HG02642 (cell line): ENCODE data around the gene ZKSCAN2.

Source experiments
- ATAC-seq: cut with Tn5 transposase; IDR thresholded peaks from one replicate; pipeline ENCODE4 v1.9.1; 2021; ENCODE audit warnings: mild to moderate bottlenecking; ENCODE audit not compliant: unreplicated experiment, poor library complexity

The ZKSCAN2 gene

GRCh38 chr16:25257470-25257955 is at the start of gene ZKSCAN2:
Gene ZKSCAN2, minus strand, starts transcription at chr16:25257845. Its CDS starts 718 bp downstream, at chr16:25257127.
- peak; percentile 92 for ATAC-seq

DNA sequence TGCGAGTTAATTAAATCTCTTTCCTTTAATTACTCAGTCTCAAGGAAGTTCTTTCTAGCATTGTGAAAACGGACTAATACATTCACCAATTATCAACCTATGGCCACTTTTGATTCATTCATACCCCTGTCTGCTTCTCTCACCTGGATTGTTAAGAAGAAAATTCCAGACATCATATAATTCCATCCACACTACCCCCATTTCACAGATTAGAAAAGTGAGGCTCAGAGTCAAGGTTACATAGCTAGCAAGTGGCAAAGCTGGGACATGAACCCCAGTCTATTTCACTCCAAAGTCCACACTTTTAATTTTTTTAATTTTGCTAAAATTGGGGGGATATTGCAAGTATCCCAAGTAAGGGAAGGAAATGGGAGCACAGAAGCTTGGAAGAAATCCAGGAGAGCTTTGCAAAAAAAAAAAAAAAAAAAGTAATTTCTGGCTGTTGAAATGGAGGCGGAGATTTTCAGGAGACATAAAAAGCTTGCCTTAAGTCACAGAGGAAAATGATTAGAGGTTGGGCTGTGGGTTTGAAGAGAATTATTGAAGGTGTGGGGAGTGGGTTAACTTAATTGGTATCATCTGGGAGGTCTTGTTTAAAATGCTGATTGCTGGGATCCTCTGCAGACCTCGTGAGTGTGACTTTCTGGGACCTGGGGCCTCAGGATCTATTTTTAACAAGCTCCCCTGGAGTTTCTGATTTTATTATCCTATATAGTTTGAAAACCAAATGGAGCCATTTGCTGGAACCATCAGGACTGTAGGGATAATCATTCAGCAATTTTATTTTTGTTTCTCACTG is 42.3 kb upstream of the ZKSCAN2 start:
- ATAC-seq, result no peak

GRCh38 chr16:25298165-25298872 is 40.7 kb upstream of the ZKSCAN2 start:
- ATAC-seq, result no peak

GRCh38 chr16:25297151-25297787 is 39.6 kb upstream of the ZKSCAN2 start:
- no peak for ATAC-seq

- no peak for ATAC-seq
These were observed 33.9 kb upstream of the ZKSCAN2 start for GRCh38 chr16:25291580-25291979.

DNA sequence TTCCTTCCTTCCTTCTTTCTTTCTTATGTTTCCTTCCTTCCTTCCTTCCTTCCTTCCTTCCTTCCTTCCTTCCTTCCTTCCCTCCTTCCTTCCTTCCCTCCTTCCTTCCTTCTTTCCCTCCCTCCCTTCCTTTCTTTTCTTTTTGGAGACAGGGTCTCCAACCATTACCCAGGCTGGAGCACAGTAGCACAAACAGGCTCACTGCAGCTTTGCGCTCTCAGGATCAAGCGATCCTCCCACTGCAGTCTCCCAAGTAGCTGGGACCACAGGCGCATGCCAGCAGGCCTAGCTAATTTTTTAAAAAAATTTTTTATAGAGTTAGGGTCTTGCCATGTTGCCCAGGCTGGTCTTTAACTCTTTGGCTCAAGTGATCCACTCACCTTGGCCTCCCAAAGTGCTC is 31.8 kb upstream of the ZKSCAN2 start:
- no peak for ATAC-seq

GRCh38 chr16:25279491-25279890 is 21.8 kb upstream of the ZKSCAN2 start:
- ATAC-seq, result no peak

DNA sequence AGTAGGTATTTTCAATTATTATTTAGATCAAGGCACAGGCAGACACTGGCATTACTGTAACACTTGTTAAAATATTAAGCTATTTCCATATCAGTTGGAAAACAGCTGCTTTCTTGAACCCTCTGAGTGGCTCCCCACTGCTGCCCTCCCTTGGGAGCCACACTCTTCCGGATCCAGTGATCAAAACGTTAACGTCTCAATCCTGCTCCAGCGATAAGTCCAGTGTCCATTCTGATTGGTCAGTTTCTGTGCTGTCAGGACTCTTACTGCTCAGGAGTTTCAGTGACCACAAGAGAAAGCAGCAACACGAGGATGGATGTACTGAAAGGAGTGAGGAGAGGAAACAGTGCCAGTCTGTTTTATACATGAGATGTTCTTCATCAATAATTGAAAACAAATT is 13.8 kb upstream of the ZKSCAN2 start:
- no peak for ATAC-seq

DNA sequence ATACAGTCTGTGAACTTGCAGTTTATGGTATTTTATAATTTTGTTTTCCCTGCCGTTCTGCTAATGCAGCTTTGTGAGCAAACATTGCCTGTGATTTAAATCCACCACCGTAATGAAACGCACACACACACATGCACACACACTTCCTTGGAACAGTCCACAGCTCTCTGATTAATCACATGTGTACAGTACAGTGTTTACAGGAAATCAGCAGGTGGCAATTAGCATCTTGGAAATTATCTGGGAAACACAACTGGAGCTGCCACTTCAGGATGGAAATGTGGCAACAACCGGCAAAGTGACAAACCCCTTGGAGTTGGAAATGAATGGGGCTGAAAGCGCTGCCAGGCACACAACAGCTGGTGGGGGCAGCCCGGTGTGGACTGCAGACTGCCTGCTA is 12.9 kb upstream of the ZKSCAN2 start:
- no peak for ATAC-seq

DNA sequence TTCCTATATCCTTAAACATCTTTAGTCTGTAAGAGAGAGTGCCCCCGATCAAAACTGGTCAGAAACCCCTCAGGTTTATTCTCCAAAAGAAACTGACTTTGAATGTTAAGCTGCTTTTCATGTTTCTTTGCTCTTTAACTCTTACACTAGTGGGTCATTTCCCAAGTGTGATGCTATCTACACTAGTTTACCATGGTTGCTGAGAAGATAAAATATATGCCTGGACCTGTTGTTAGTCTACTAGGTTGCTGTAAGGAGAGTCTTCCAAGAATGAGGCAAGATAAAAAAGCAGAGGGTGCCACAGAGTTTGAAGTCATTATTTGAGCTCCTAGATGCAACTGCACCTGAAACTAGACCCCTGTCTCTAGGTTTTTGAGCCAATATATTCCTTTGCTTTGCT is 12.2 kb upstream of the ZKSCAN2 start:
- no peak for ATAC-seq

DNA sequence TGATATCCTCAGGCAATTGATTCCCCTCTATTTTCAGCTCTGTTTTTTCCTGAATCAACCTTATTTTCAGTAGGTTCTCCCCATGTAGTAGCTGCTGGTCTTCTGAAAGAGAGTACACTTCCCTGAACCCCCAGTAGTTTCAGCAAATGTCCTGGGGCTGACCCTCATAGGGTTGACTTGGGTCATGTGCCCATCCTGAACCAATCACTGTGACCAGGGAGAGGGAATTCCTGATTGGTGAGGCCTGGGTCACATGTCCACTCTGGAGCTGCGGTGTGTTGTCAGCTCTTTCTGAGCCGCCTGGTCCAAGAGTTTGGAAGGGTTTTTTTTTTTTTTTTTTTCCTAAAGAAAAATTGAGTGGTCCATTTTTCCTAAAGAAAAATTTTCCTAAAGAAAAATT is 8.3 kb upstream of the ZKSCAN2 start:
- no peak for ATAC-seq

- ATAC-seq, result no peak
These were observed 7.0 kb upstream of the ZKSCAN2 start for GRCh38 chr16:25264597-25264996.

DNA sequence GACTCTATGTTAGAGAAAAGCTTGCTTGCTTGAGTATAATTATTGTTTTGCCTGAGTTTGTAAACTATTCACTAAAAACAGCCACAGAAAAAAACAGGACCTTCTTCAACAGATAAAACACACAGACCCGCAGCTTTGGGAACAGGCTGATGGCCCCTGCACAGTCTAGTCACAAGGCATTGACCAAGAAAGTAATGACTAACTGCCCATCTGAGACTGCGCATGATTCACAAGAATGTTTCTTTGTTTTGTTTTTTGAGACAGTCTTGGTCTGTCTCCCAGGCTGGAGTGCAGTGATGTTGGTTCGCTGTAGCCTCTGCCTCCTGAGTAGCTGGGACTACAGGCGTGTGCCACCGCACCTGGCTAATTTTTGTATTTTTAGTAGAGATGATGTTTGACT is 2.8 kb upstream of the ZKSCAN2 start:
- ATAC-seq, result no peak

- no peak for ATAC-seq
These were observed 1.2 kb upstream of the ZKSCAN2 start for GRCh38 chr16:25258861-25259179.

GRCh38 chr16:25257956-25258860 is 563 bp upstream of the ZKSCAN2 start:
- peak; percentile 44 for ATAC-seq

- ATAC-seq, result peak; percentile 7
These were observed 763 bp downstream of the ZKSCAN2 start for GRCh38 chr16:25256695-25257469.

DNA sequence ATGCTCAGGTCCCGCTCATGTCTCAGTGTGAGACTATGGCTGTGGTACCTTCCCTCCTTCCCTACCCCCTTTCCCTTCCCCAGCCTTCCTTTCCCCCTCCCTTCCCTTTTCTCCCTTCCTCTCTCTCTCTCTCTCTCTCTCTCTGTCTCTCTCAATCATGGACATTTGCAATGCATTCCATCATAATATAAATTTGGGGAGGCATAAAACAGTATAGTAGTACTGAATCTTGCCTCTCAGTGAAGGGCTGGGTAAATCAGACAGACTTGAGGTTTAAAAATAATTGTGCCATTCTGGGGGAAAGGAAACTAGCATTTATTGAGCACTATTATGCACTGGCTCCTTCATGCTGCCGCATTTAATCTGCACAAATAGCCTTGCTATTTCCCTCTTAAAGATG is 4.3 kb downstream of the ZKSCAN2 start:
- no peak for ATAC-seq

DNA sequence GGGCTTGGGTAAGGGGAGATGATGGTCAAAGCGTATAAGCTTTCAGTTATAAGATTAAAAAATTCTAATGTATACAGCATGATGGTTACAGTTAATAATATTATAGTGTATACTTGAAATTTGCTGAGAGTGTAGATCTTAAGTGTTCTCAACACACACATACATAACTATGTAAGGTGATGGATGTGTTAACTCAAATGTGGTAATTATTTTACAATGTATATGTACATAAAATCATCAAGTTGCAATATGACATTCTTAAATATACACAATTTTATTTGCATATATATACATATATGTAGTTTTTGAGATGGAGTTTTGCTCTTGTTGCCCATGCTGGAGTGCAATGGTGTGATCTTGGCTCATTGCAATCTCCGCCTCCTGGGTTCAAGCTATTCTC is 7.2 kb downstream of the ZKSCAN2 start:
- no peak for ATAC-seq

GRCh38 chr16:25235991-25236390 is 21.7 kb downstream of the ZKSCAN2 start:
- ATAC-seq, result no peak

DNA sequence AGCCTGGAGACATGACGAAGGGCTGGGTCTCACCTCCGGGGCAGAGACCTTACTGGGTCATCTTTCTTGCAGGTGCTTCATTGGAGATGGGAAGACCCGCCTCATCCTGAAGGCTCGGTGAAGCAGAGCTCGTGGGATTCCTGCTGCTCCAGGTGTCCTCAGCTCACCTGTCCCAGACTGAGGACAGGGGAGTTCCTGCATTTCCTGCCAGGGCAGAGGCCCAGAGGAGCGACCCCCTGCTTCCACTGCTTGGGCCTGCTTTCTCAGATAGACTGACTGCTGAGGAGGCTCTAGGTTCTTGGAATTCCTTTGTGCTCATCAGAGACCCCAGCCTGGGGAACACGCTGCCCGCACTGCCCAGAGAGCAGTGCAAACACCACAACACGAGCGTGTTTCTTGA is 29.3 kb downstream of the ZKSCAN2 start:
- no peak for ATAC-seq
